ENCODE measurements around the gene PLEKHA8. TPM values are rescaled to one million over a fixed set of nuclear protein-coding genes. Genes with fewer than 3 reads are reported as not detected.

The PLEKHA8 gene
- total and polyA plus RNA-seq, 2 experiments from 2014 or later = 4.7 to 10.3 TPM

DNA sequence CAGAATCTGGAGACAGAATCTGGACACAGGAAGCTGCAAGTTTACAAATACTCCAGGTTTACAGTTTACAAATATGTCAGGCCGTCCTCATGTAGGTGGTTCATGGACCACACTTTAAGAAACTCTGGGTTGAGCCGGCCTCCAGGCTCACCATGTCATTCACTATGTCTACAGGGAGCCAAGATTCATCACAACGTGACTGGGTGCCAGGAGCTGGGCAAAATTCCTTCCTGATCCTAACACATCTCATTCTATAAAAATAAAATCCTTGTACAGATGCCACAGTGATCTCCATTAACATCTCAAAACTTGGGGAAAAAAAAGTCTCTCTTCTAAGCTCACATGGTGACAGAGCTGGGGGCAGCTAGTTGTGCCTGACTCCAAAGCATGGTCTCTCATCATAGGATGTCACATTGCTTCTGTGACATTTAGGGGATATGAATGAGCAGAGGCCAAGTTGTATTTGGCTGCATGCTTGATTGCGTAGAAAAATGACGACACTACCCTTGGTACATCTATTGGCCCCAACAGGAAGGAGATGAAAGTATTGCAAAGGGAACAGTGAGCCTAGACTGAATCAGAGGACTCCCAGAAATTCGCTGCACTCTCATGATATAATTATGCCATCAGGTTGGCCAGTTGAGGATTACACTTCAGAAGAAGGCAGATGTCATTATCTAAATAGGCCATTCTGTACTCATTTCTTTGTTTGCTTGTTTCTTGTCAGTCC, 142.4 kb downstream of the PLEKHA8 start:
- no peaks in the 10 kb centered on the region for H4K20me1 ChIP-seq (ENCODE audit: insufficient read depth)
- H3K4me2 ChIP-seq (ENCODE audit: unreplicated experiment) = no peak overlapping the region
- no peaks in the 10 kb centered on the region for H3K9me3 ChIP-seq (ENCODE audit: low read depth)
- H2AFZ ChIP-seq = no peak overlapping the region
- no peak overlapping the region for H3K27ac ChIP-seq
- peaks cover 51% of the 10 kb centered on the region for H3F3A ChIP-seq (ENCODE audit: insufficient read depth)
- no peaks in the 10 kb centered on the region for H3K36me3 ChIP-seq (ENCODE audit: low read depth)
- H3K79me2 ChIP-seq (ENCODE audit: insufficient read depth) = no peaks in the 10 kb centered on the region
- in situ Hi-C loops (cut with MboI) = loop anchor here (25.0 kb wide), 1 partner anchor 242 kb away; no protein-coding TSS in a partner anchor
- TF ChIP-seq EZH2 (IDR thresholded peaks at IDR 0.05; ENCODE audit: insufficient read depth, poor library complexity, severe bottlenecking) = no peak
- TF ChIP-seq EZH2phosphoT487 (IDR thresholded peaks at IDR 0.05; ENCODE audit: insufficient read depth, low read depth) = no peak
- H3K9ac ChIP-seq = no peak overlapping the region
- 48 to 51% methylated on average over 6 of the region's 6 CpGs for WGBS, 2 experiments (ENCODE audit: low coverage in 1 of 2, low lambda C conversion rate in 2 of 2, missing lambda C conversion rate in 2 of 2)
- peaks cover 47% of the 10 kb centered on the region for H3K4me1 ChIP-seq (ENCODE audit: insufficient read depth)
- no peaks in the 10 kb centered on the region for H3K27me3 ChIP-seq (replicated peaks; ENCODE audit: insufficient read depth)
- H3K9me2 ChIP-seq (ENCODE audit: insufficient read depth) = no peaks in the 10 kb centered on the region
- peak; percentile 53 for DNase-seq
- no peak overlapping the region for H3K4me3 ChIP-seq

DNA sequence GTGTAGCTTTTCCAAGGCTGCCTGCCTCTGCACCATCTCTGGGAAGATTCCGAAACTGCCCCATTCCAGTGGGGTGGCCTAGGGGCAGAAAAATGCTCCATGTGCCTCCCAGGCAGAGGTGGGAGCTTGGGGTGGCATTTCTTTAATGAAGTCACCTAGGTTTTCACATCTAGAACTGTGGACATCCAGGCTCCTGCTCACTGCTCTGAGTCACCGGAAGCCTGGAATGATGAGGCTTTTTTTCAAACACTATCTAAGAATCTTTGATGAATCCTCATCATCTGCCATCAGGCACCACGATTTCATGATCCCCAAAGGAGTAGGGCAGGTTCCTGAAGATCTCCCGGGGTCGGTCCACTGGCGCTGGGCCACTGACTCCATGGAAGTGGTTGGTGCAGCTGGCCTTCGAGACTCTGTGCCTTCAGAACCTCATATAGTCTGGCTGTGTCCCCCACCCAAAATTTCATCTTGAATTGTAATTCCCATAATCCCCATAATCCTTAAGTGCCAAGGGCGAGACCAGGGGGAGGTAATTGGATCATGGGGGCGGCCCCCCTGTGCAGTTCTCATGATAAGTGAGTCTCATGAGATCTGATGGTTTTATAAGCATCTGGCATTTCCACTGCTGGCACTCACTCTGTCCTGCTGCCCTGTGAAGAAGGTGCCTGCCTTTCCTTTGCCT, 143.7 kb downstream of the PLEKHA8 start:
- H3K79me2 ChIP-seq (ENCODE audit: insufficient read depth) = no peaks in the 10 kb centered on the region
- in situ Hi-C loops (cut with MboI) = loop anchor here (25.0 kb wide), 1 partner anchor 240 kb away; no protein-coding TSS in a partner anchor
- H3K36me3 ChIP-seq (ENCODE audit: low read depth) = no peaks in the 10 kb centered on the region
- H3K4me2 ChIP-seq (ENCODE audit: unreplicated experiment) = peak overlapping the region; percentile 55
- peak overlapping the region; percentile 78 for H3K27ac ChIP-seq
- 0 out of 2 replicates have a peak overlapping the region, but pooled peaks have one; percentile 27 for H3K9ac ChIP-seq
- no peaks in the 10 kb centered on the region for H3K9me3 ChIP-seq (ENCODE audit: low read depth)
- no peak overlapping the region; the same call in 1 of the 2 replicates for H3K4me3 ChIP-seq
- no peak overlapping the region for H2AFZ ChIP-seq
- peaks cover 47% of the 10 kb centered on the region for H3K4me1 ChIP-seq (ENCODE audit: insufficient read depth)
- no peaks in the 10 kb centered on the region for H3K9me2 ChIP-seq (ENCODE audit: insufficient read depth)
- no peak for TF ChIP-seq EZH2phosphoT487 (IDR thresholded peaks at IDR 0.05; ENCODE audit: insufficient read depth, low read depth)
- no peak for TF ChIP-seq EZH2 (IDR thresholded peaks at IDR 0.05; ENCODE audit: insufficient read depth, poor library complexity, severe bottlenecking)
- no peaks in the 10 kb centered on the region for H3K27me3 ChIP-seq (replicated peaks; ENCODE audit: insufficient read depth)
- peak; percentile 88 for DNase-seq
- no peaks in the 10 kb centered on the region for H4K20me1 ChIP-seq (ENCODE audit: insufficient read depth)
- WGBS, 2 experiments (ENCODE audit: low coverage in 1 of 2, low lambda C conversion rate in 2 of 2, missing lambda C conversion rate in 2 of 2) = 53% methylated on average over 9 of the region's 9 CpGs
- peaks cover 51% of the 10 kb centered on the region for H3F3A ChIP-seq (ENCODE audit: insufficient read depth)

DNA sequence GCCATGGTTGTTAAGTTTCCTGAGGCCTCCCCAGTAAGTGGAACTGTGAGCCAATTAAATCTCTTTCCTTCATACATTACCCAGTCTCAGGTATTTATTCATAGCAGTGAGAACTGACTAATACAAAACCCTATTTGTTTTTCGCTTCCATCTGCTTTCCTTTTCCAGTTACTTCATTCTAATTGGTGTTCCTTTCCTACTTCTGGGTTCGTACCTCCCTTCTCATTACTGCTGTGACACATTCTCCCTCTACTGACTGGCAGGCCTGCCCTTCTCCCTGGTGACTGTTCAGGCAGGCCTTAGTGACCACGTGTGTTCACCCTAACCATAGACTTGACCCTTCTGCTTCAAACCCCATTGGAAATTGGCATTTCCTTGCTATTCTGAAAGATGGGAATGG, 144.2 kb downstream of the PLEKHA8 start:
- DNase-seq = peak; percentile 57
- peaks cover 51% of the 10 kb centered on the region for H3F3A ChIP-seq (ENCODE audit: insufficient read depth)
- TF ChIP-seq EZH2 (IDR thresholded peaks at IDR 0.05; ENCODE audit: insufficient read depth, poor library complexity, severe bottlenecking) = no peak
- no peak for TF ChIP-seq EZH2phosphoT487 (IDR thresholded peaks at IDR 0.05; ENCODE audit: insufficient read depth, low read depth)
- no peak overlapping the region for H2AFZ ChIP-seq
- no peaks in the 10 kb centered on the region for H3K27me3 ChIP-seq (replicated peaks; ENCODE audit: insufficient read depth)
- peak overlapping the region; percentile 27; the same call in 1 of the 2 replicates for H3K9ac ChIP-seq
- H4K20me1 ChIP-seq (ENCODE audit: insufficient read depth) = no peaks in the 10 kb centered on the region
- in situ Hi-C loops (cut with MboI) = loop anchor here (25.0 kb wide), 1 partner anchor 240 kb away; no protein-coding TSS in a partner anchor
- no peaks in the 10 kb centered on the region for H3K9me2 ChIP-seq (ENCODE audit: insufficient read depth)
- H3K36me3 ChIP-seq (ENCODE audit: low read depth) = no peaks in the 10 kb centered on the region
- H3K27ac ChIP-seq = peak overlapping the region; percentile 78
- no peak overlapping the region; the same call in 1 of the 2 replicates for H3K4me3 ChIP-seq
- peaks cover 47% of the 10 kb centered on the region for H3K4me1 ChIP-seq (ENCODE audit: insufficient read depth)
- H3K9me3 ChIP-seq (ENCODE audit: low read depth) = no peaks in the 10 kb centered on the region
- no peaks in the 10 kb centered on the region for H3K79me2 ChIP-seq (ENCODE audit: insufficient read depth)
- 52 to 54% methylated on average over 3 of the region's 3 CpGs for WGBS, 2 experiments (ENCODE audit: low coverage in 1 of 2, low lambda C conversion rate in 2 of 2, missing lambda C conversion rate in 2 of 2)
- H3K4me2 ChIP-seq (ENCODE audit: unreplicated experiment) = peak overlapping the region; percentile 55

DNA sequence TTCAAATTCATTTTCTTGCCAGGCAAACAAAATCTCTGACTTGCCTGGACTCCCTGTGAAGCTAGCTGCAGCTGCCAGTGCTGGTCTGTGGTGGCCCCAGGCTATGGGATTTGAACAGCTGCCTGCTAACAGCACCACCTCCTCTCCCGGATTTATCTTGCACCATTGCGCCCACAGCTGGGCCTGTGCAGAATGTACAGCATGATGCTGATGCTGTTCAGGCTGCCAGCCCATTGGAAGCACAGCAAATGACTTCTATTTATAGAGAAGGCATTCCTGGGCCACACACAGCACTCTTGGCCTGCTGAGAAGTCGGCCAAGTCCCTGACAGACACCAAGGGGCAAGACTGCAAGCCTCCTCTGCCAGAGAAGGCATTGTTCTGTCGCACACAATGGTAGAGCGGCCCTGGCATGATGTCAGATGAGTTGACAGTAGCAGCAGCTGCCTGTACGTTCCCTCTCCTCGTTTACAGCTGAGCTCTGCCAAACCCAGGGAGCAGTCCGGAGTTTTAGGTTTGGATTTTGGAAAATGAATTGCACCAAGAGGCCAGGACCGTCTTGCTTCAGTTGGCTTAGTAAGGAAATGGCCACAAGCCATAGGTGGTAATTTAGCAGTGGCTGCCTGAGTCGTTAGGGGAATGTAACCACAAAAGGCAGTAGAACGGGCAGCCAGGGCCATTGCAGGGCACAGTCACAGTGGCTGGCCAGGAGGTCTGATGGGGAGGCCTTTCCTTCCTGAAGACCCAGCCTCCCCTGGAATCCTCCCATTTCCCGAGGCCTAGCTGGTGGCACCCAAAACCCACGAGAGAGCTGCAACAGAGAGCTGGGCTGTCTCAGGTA, 145.1 kb downstream of the PLEKHA8 start:
- Histone ChIP-seq H3K9ac (peak overlapping the region; percentile 43), H3K9me3 (ENCODE audit: low read depth) (no peaks in the 10 kb centered on the region), H2AFZ (peak overlapping the region; percentile 37), H3K4me1 (ENCODE audit: insufficient read depth) (peaks cover 47% of the 10 kb centered on the region), H3K4me3 (no peak overlapping the region), H3K79me2 (ENCODE audit: insufficient read depth) (no peaks in the 10 kb centered on the region), H3K27me3 (replicated peaks; ENCODE audit: insufficient read depth) (no peaks in the 10 kb centered on the region), H3K36me3 (ENCODE audit: low read depth) (no peaks in the 10 kb centered on the region), H4K20me1 (ENCODE audit: insufficient read depth) (no peaks in the 10 kb centered on the region), H3K9me2 (ENCODE audit: insufficient read depth) (no peaks in the 10 kb centered on the region), H3K4me2 (ENCODE audit: unreplicated experiment) (peak overlapping the region; percentile 57), H3F3A (ENCODE audit: insufficient read depth) (peaks cover 51% of the 10 kb centered on the region), H3K27ac (peak overlapping the region; percentile 78)
- TF ChIP-seq EZH2 (IDR thresholded peaks at IDR 0.05; ENCODE audit: insufficient read depth, poor library complexity, severe bottlenecking) = no peak
- TF ChIP-seq EZH2phosphoT487 (IDR thresholded peaks at IDR 0.05; ENCODE audit: insufficient read depth, low read depth) = no peak
- peak; percentile 98 for DNase-seq
- WGBS, 2 experiments (ENCODE audit: low coverage in 1 of 2, low lambda C conversion rate in 2 of 2, missing lambda C conversion rate in 2 of 2) = 14 to 16% methylated on average over 12 to 13 of the region's 13 CpGs
- in situ Hi-C loops (cut with MboI) = loop anchor here (25.0 kb wide), 1 partner anchor 239 kb away; no protein-coding TSS in a partner anchor
